Suprapubic skin (tissue), 4 donors: ENCODE measurements around the gene ANKRD6. TPM values are rescaled to one million over a fixed set of nuclear protein-coding genes. Genes with fewer than 3 reads are reported as not detected.
"Not testable (repeated sequence)": the region's sequence is repeated elsewhere in the genome, so short reads cannot be mapped to it uniquely, and the experiment has no call there.

Source experiments
- DNase-seq, 2 donors: peaks; one replicate each; pipeline ENCODE4 v3.0.0-alpha.2; 2019; ENCODE audit warnings: low spot score in 2 of 2
- H3K27ac ChIP-seq: fragments of 200-600 bp; sonication (generic); one replicate; pipeline ENCODE4 v1.5.1; 2019
- H3K27me3 ChIP-seq: fragments of 200-600 bp; sonication (generic); one replicate; pipeline ENCODE4 v1.5.1; 2019
- H3K36me3 ChIP-seq: fragments of 200-600 bp; sonication (generic); one replicate; pipeline ENCODE4 v1.5.1; 2019
- H3K4me1 ChIP-seq: fragments of 200-600 bp; sonication (generic); one replicate; pipeline ENCODE4 v1.5.1; 2019
- H3K4me3 ChIP-seq: fragments of 200-600 bp; sonication (generic); one replicate; pipeline ENCODE4 v1.5.1; 2019; ENCODE audit warnings: mild to moderate bottlenecking
- H3K9me3 ChIP-seq: fragments of 200-600 bp; sonication (generic); one replicate; pipeline ENCODE4 v1.5.1; 2019
- EP300 ChIP-seq: sonication (generic); formaldehyde crosslinking; IDR thresholded peaks from one replicate; pipeline ENCODE4 v1.6.1; 2017; ENCODE audit warnings: antibody characterized with exemption
- POLR2A ChIP-seq, 2 donors: fragments of 450-650 bp; IDR thresholded peaks; one replicate each; pipeline ENCODE4 v1.6.1; 2017; ENCODE audit warnings: antibody characterized with exemption in 2 of 2, mild to moderate bottlenecking in 2 of 2, moderate library complexity in 2 of 2
- POLR2AphosphoS5 ChIP-seq, 3 donors: sonication (generic); formaldehyde crosslinking; IDR thresholded peaks; one replicate each; pipeline ENCODE4 v1.6.1; 2017; ENCODE audit warnings: antibody characterized with exemption in 3 of 3
- WGBS: methylation state at CpG from one replicate; pipeline ENCODE4 v1.1.5; 2018; 5-methylcytosine and 5-hydroxymethylcytosine counted together
- total RNA-seq, 4 donors: library from RNA; depleted of rRNA; stranded (reverse); fragments of >200 nt; gene quantifications; one replicate each; pipeline ENCODE4 v1.1.0, GENCODE V29; 2016
- TF ChIP-seq, protein P1 (sequence below), 2 donors: fragments of 200-600 bp in 1 of 2; fragments of 450-650 bp in 1 of 2; sonication (generic) in 1 of 2; IDR thresholded peaks; one replicate each; pipeline ENCODE4 v1.5.1; 2016 to 2019; ENCODE audit warnings: antibody characterized with exemption in 2 of 2, mild to moderate bottlenecking in 1 of 2, moderate library complexity in 1 of 2

The ANKRD6 gene
- total RNA-seq, 4 donors from 2014 or later, result 3.4 to 6.9 (median 5.4) TPM

DNA sequence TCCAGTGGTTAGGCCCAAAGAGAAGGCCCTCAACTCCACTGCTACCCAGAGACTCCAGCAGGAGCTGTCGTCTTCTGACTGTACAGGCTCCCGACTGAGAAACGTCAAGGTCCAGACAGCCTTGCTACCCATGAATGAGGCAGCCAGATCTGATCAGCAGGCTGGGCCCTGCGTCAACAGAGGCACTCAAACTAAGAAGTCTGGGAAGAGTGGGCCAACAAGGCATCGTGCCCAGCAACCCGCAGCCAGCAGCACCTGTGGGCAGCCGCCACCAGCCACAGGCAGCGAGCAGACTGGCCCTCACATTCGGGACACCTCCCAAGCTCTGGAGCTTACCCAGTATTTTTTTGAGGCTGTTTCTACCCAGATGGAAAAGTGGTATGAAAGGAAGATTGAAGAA, 197.5 kb downstream of the ANKRD6 start:
- H3K27ac ChIP-seq, result no peak overlapping the region
- no peaks in the 10 kb centered on the region for H3K27me3 ChIP-seq
- WGBS, result 78% methylated on average over 9 of the region's 9 CpGs
- H3K9me3 ChIP-seq, result no peaks in the 10 kb centered on the region
- no peak for TF ChIP-seq EP300
- TF ChIP-seq POLR2A (IDR thresholded peaks at IDR 0.05), result no peak
- TF ChIP-seq, protein P1, sequence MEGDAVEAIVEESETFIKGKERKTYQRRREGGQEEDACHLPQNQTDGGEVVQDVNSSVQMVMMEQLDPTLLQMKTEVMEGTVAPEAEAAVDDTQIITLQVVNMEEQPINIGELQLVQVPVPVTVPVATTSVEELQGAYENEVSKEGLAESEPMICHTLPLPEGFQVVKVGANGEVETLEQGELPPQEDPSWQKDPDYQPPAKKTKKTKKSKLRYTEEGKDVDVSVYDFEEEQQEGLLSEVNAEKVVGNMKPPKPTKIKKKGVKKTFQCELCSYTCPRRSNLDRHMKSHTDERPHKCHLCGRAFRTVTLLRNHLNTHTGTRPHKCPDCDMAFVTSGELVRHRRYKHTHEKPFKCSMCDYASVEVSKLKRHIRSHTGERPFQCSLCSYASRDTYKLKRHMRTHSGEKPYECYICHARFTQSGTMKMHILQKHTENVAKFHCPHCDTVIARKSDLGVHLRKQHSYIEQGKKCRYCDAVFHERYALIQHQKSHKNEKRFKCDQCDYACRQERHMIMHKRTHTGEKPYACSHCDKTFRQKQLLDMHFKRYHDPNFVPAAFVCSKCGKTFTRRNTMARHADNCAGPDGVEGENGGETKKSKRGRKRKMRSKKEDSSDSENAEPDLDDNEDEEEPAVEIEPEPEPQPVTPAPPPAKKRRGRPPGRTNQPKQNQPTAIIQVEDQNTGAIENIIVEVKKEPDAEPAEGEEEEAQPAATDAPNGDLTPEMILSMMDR (IDR thresholded peaks at IDR 0.05), result no peak
- TF ChIP-seq POLR2AphosphoS5 (IDR thresholded peaks at IDR 0.05), result no peak
- H3K36me3 ChIP-seq, result peaks cover 26% of the 10 kb centered on the region
- H3K4me1 ChIP-seq, result no peaks in the 10 kb centered on the region
- H3K4me3 ChIP-seq, result no peak overlapping the region
- DNase-seq, result no peak

DNA sequence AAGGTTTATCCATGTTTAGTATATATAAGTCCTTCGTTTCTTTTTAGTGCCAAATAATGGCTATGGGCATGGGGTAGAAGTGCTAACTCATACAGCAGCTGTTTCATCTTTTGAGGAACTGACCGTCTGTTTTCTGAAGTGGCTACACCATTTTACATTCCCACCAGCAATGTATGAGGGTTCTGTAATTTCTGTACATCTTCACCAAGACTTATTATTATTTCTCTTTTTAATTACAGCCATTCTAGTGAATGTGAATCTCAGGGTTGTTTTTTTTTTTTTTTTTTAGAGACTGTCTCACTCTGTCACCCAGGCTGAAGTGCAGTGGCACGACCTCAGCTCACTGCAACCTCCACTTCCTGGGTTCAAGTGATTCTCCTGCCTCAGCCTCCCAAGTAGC, 203.5 kb downstream of the ANKRD6 start:
- H3K9me3 ChIP-seq, result not testable (repeated sequence)

DNA sequence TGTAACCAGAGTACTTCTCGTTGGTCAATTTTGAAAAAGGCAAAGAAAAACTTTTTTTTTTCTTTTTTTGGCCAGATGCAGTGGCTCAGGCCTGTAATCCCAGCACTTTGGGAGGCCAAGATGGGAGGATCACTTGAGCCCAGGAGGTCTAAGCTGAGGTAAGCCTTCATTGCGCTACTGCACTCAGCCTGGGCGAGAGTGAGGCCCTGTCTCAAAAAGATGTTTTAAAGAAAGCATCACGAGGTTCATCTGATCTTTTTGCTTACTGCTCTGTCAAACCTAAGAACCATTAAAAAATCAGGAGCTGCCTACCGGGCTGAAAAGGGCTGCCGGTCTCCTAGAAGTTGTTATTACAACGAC, 205.0 kb downstream of the ANKRD6 start:
- peaks cover 20% of the 10 kb centered on the region for H3K36me3 ChIP-seq
- peak overlapping the region; percentile 76 for H3K4me3 ChIP-seq
- H3K27me3 ChIP-seq, result no peaks in the 10 kb centered on the region
- TF ChIP-seq, protein P1 (IDR thresholded peaks at IDR 0.05), result no peak
- no peak for TF ChIP-seq POLR2AphosphoS5 (IDR thresholded peaks at IDR 0.05)
- TF ChIP-seq EP300, result no peak
- no peak for TF ChIP-seq POLR2A (IDR thresholded peaks at IDR 0.05)
- peaks cover 20% of the 10 kb centered on the region for H3K4me1 ChIP-seq
- WGBS, result 19% methylated on average over 7 of the region's 7 CpGs
- DNase-seq, result no peak
- no peaks in the 10 kb centered on the region for H3K9me3 ChIP-seq
- H3K27ac ChIP-seq, result peak overlapping the region; percentile 93

More for the DNA sequence above, 203.5 kb downstream of the ANKRD6 start:
- not testable (repeated sequence) for DNase-seq, H3K27ac ChIP-seq, H3K4me3 ChIP-seq, H3K27me3 ChIP-seq
- peaks cover 14% of the 10 kb centered on the region for H3K36me3 ChIP-seq
- H3K4me1 ChIP-seq, result peaks cover 20% of the 10 kb centered on the region
- 98% methylated on average over 3 of the region's 3 CpGs for WGBS

DNA sequence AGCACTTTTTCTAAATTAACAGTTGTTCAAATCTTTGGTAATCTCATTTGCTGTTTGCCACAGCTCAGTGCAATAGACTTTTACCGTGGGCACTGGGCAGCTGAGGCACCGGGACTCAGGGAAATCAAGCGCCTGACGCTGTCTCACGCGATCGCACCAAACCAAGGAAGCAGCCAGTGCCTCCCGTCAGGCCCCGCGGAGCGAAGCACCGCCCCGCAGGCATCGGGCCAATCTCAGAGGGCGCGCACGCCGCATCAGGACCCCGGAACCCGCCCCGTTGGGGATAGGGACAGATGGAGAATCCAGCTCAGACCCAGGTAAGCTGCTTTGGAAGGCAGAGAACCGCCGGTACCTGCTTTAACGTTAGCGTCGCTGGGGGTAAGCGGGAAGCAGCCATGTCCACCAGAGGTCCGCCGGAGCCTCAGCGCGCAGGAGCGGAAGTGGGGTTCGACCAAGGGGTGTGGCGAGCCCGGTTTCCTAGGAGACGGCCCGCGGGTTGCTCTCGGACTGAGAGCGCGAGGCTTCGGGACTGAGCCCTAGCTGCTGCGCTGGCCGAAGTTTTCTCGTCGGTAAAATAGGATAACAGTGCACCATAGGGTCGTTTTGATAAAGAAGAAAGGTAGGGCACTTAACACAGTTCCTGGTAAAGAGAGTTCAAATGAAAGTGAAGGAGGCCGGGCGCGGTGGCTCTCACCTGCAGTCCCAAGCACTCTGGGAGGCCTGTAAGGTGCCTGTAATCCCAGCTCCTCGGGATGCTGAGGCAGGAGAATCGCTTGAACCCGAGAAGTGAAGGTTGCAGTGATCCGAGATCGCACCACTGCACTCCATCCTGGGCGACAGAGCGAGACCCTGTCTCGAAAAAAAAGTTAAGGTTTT, 205.6 kb downstream of the ANKRD6 start, which contains the start of gene LYRM2:
TSS of gene LYRM2 (minus strand) at position 428 of the 876 bp plus-strand sequence. CDS start at position 397, 31 bp downstream.
- Histone ChIP-seq H3K36me3 (peaks cover 26% of the 10 kb centered on the region), H3K4me1 (peaks cover 20% of the 10 kb centered on the region), H3K4me3 (peak within 1 kb of the TSS; percentile 76), H3K27me3 (no peaks in the 10 kb centered on the region), H3K27ac (peak within 1 kb of the TSS; percentile 93), H3K9me3 (no peaks in the 10 kb centered on the region)
- WGBS, result 4% methylated on average over 53 of the region's 58 CpGs
- DNase-seq, result peak; percentile 96
- TF ChIP-seq POLR2A (IDR thresholded peaks at IDR 0.05) (peak; percentile 78 to 92), EP300 (no peak), POLR2AphosphoS5 (IDR thresholded peaks at IDR 0.05) (peak; percentile 78 to 90 (median 88))

DNA sequence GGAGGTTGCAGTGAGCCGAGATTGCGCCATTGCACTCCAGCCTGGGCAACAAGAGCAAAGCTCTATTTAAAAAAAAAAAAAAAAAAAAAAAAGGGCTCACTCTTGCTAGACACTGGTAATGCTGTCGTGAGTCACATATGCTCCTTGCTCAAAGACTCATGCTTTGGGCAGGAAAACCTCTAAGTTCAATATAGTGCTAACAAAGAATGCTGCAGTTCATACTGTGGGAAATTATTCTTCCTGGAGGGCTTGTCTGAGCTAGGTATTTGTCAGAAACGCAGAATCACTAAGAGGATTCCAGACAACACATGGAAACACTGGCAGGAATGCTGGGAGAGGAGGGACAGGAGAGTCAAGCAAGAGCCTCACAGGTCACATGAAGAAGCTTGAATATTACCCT, 207.9 kb downstream of the ANKRD6 start:
- no peak for DNase-seq
- Histone ChIP-seq H3K4me3 (no peak overlapping the region), H3K9me3 (no peaks in the 10 kb centered on the region), H3K27ac (no peak overlapping the region), H3K36me3 (peaks cover 44% of the 10 kb centered on the region), H3K4me1 (peaks cover 20% of the 10 kb centered on the region), H3K27me3 (no peaks in the 10 kb centered on the region)
- 85% methylated on average over 4 of the region's 4 CpGs for WGBS
- TF ChIP-seq POLR2A (IDR thresholded peaks at IDR 0.05) (no peak), POLR2AphosphoS5 (IDR thresholded peaks at IDR 0.05) (no peak), EP300 (no peak)
- TF ChIP-seq, protein P1 (IDR thresholded peaks at IDR 0.05), result no peak

DNA sequence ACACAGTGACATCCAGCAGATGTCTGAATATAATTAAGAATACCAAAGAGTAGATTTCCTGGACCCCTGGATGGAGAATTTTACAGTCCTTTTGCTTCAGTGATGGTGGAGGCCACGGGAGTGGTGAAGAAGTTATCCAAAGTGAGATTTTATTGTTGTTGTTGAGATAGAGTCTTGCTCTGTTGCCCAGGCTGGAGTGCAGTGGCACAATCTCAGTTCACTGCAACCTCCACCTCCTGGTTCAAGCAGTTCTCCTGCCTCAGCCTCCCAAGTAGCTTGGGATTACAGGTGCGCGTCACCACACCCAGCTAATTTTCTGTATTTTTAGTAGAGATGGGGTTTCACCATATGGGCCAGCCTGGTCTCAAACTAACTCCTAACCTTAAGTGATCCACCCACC, 208.6 kb downstream of the ANKRD6 start:
- not testable (repeated sequence) for H3K9me3 ChIP-seq, H3K27ac ChIP-seq, DNase-seq, H3K4me3 ChIP-seq, H3K27me3 ChIP-seq
- H3K4me1 ChIP-seq, result peaks cover 20% of the 10 kb centered on the region
- H3K36me3 ChIP-seq, result peaks cover 45% of the 10 kb centered on the region
- 98% methylated on average over 3 of the region's 3 CpGs for WGBS
